ENCODE data around the gene SMCO4. TPM values are rescaled to one million over a fixed set of nuclear protein-coding genes. Genes with fewer than 3 reads are reported as not detected.

Gene SMCO4
- total and polyA plus RNA-seq, 5 donors = 31.8 to 95.6 (median 60.5) TPM

GRCh38 chr11:93504110-93505095, 38.8 kb downstream of the SMCO4 start:
- ATAC-seq (no peak), DNase-seq (no peak)
- H3K9me3 ChIP-seq (ENCODE audit: control insufficient read depth, low read length) = no peaks in the 10 kb centered on the region
- intact Hi-C loops (cut with DNase I) = loop anchor here in 1 of 4 donors (10.0 kb wide), 1 partner anchor 60 kb away; no protein-coding TSS in a partner anchor
- no peak overlapping the region for H3K4me3 ChIP-seq (ENCODE audit: low read length)
- no peaks in the 10 kb centered on the region for H3K27me3 ChIP-seq (ENCODE audit: control insufficient read depth, insufficient read depth)
- no peak overlapping the region for H3K27ac ChIP-seq (ENCODE audit: low read length)
- H3K4me1 ChIP-seq (ENCODE audit: control insufficient read depth, insufficient read depth, low read length) = peaks cover 2% of the 10 kb centered on the region
- WGBS = 85% methylated on average over 3 of the region's 3 CpGs

DNA sequence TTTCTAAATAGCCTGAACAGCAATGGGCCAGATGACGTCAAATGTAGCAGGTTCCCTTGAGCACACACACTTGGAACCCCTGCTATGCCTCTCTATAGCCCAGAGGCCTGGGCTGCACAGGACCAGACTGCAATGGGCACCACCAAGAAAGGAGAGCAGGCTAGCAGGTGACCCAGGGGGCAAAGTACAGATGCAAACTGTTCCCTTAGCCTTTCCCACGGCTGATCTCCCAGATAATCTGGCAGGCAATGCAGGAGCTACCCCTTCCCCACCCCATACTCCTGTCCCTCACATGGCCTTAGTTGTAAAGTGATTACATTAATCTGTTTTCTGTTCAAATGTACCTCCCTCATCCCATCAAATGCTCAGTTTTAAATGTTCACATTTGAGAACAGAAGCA, 41.3 kb downstream of the SMCO4 start:
- intact Hi-C loops (cut with DNase I) = loop anchor here in 1 of 4 donors (10.0 kb wide), 1 partner anchor 57 kb away; no protein-coding TSS in a partner anchor
- ATAC-seq (no peak), DNase-seq (no peak)
- Histone ChIP-seq H3K4me1 (ENCODE audit: control insufficient read depth, insufficient read depth, low read length) (peaks cover 2% of the 10 kb centered on the region), H3K27me3 (ENCODE audit: control insufficient read depth, insufficient read depth) (no peaks in the 10 kb centered on the region), H3K4me3 (ENCODE audit: low read length) (no peak overlapping the region), H3K27ac (ENCODE audit: low read length) (no peak overlapping the region), H3K9me3 (ENCODE audit: control insufficient read depth, low read length) (no peaks in the 10 kb centered on the region)
- 90% methylated on average over 2 of the region's 2 CpGs for WGBS

GRCh38 chr11:93500759-93501158, 42.4 kb downstream of the SMCO4 start:
- H3K4me1 ChIP-seq (ENCODE audit: control insufficient read depth, insufficient read depth, low read length) = peaks cover 2% of the 10 kb centered on the region
- 84% methylated on average over 5 of the region's 5 CpGs for WGBS

DNA sequence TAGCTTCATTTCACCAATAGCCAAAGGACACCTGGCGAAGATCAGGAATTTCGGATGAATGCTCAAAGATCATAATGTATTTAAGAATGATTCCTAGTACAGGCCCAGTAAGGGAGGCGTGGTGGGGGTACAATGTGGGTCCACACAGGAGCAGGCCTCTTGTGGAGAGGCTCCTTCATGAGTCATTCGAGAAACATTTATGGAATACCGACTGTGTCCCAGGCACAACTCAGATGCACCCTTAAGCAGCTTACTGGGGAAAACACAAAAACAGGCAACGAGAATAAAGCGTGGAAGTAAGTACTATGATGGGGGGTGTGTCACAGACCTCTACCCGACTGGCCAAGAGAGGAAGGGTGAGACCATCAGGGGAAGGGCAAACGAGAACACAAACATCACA, 44.5 kb downstream of the SMCO4 start:
- WGBS = 74% methylated on average over 9 of the region's 9 CpGs
- no peaks in the 10 kb centered on the region for H3K27me3 ChIP-seq (ENCODE audit: control insufficient read depth, insufficient read depth)
- H3K27ac ChIP-seq (ENCODE audit: low read length) = no peak overlapping the region

More at GRCh38 chr11:93500759-93501158, 42.4 kb downstream of the SMCO4 start:
- no peaks in the 10 kb centered on the region for H3K9me3 ChIP-seq (ENCODE audit: control insufficient read depth, low read length)
- no peak overlapping the region for H3K4me3 ChIP-seq (ENCODE audit: low read length)
- no peak for DNase-seq
- peak in 1 of 2 donors; percentile 13 for ATAC-seq
- intact Hi-C loops (cut with DNase I) = loop anchor here in 1 of 4 donors (10.0 kb wide), 1 partner anchor 56 kb away; no protein-coding TSS in a partner anchor
- H3K27me3 ChIP-seq (ENCODE audit: control insufficient read depth, insufficient read depth) = no peaks in the 10 kb centered on the region
- no peak overlapping the region for H3K27ac ChIP-seq (ENCODE audit: low read length)

DNA sequence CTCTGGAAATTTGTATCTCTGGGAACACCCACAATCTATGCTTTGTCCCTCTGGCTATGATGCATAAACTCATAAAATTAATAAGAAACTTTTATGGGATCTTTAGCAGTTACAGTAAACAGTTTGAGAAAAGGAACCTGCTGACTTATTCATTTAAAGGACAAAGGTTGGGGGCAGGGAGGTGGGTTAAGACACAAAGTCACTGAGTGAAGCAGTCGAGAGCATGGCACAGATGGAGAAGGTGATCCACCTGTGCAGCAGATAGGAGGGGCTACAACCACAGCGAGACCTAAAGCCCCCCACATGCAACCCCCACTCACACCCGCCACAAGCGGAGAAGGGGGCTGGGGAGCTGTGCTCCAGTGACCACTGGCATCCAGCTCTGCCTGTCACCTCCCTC, 45.0 kb downstream of the SMCO4 start:
- Histone ChIP-seq H3K4me1 (ENCODE audit: control insufficient read depth, insufficient read depth, low read length) (peaks cover 2% of the 10 kb centered on the region), H3K9me3 (ENCODE audit: control insufficient read depth, low read length) (no peaks in the 10 kb centered on the region), H3K27me3 (ENCODE audit: control insufficient read depth, insufficient read depth) (no peaks in the 10 kb centered on the region), H3K27ac (ENCODE audit: low read length) (no peak overlapping the region), H3K4me3 (ENCODE audit: low read length) (no peak overlapping the region)
- intact Hi-C loops (cut with DNase I) = no loop called here
- 94% methylated on average over 4 of the region's 4 CpGs for WGBS
- ATAC-seq (no peak), DNase-seq (no peak)

More for the DNA sequence above, 44.5 kb downstream of the SMCO4 start:
- no peak for DNase-seq
- Histone ChIP-seq H3K4me3 (ENCODE audit: low read length) (no peak overlapping the region), H3K9me3 (ENCODE audit: control insufficient read depth, low read length) (no peaks in the 10 kb centered on the region), H3K4me1 (ENCODE audit: control insufficient read depth, insufficient read depth, low read length) (peaks cover 2% of the 10 kb centered on the region)
- no peak for ATAC-seq
- intact Hi-C loops (cut with DNase I) = no loop called here

DNA sequence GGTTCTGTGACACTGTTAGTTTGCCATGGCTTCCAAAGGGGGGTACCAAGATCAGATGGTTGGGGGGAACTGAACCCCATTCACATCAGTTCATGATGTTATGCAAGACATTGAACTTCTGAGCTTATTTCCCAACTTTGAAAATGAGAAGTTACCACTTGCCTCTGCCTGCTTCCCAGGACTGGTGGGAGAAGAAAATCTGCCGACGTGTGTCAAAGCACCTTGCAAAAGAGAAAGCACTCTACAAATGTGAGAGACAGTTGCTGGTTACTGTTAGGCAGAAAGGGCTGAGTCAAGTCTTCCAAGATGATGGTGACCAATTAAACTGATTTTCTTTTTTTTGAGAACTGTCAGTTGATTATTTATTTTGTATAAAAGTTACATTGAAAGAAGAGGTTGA, 45.6 kb downstream of the SMCO4 start:
- DNase-seq (no peak), ATAC-seq (no peak)
- 81% methylated on average over 2 of the region's 2 CpGs for WGBS
- Histone ChIP-seq H3K4me3 (ENCODE audit: low read length) (no peak overlapping the region), H3K4me1 (ENCODE audit: control insufficient read depth, insufficient read depth, low read length) (peaks cover 2% of the 10 kb centered on the region), H3K27ac (ENCODE audit: low read length) (no peak overlapping the region), H3K9me3 (ENCODE audit: control insufficient read depth, low read length) (no peaks in the 10 kb centered on the region), H3K27me3 (ENCODE audit: control insufficient read depth, insufficient read depth) (no peaks in the 10 kb centered on the region)
- intact Hi-C loops (cut with DNase I) = no loop called here

DNA sequence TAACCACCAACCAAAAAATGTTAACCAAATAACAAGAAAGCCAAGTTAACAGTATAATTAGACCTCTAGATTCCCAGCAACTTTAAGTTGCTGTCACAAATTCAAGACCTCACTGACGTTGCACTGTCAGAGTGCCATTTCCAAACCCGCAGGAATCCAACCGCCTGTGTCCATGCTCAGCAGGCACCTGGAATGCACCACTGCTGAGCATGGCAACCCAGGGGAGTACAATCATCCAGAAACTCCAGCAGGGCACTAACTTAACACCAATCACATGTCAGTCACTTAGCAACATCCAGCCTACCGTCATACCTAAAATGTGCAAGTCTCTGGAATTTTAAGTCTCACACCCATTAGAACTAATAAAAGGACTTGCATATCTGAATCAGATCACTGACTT, 48.8 kb downstream of the SMCO4 start:
- no peak overlapping the region for H3K27ac ChIP-seq (ENCODE audit: low read length)
- DNase-seq (no peak), ATAC-seq (no peak)
- H3K4me1 ChIP-seq (ENCODE audit: control insufficient read depth, insufficient read depth, low read length) = no peaks in the 10 kb centered on the region
- no peak overlapping the region for H3K4me3 ChIP-seq (ENCODE audit: low read length)
- intact Hi-C loops (cut with DNase I) = no loop called here
- H3K27me3 ChIP-seq (ENCODE audit: control insufficient read depth, insufficient read depth) = no peaks in the 10 kb centered on the region
- no peaks in the 10 kb centered on the region for H3K9me3 ChIP-seq (ENCODE audit: control insufficient read depth, low read length)
- 87% methylated on average over 4 of the region's 4 CpGs for WGBS

- no peak overlapping the region for H3K4me3 ChIP-seq (ENCODE audit: low read length)
- intact Hi-C loops (cut with DNase I) = no loop called here
- no peaks in the 10 kb centered on the region for H3K9me3 ChIP-seq (ENCODE audit: control insufficient read depth, low read length)
- DNase-seq (no peak), ATAC-seq (peak in 1 of 2 donors; percentile 12)
- no peaks in the 10 kb centered on the region for H3K27me3 ChIP-seq (ENCODE audit: control insufficient read depth, insufficient read depth)
- 95% methylated on average over 8 of the region's 8 CpGs for WGBS
- no peak overlapping the region for H3K27ac ChIP-seq (ENCODE audit: low read length)
- H3K4me1 ChIP-seq (ENCODE audit: control insufficient read depth, insufficient read depth, low read length) = no peaks in the 10 kb centered on the region
Observed at GRCh38 chr11:93493252-93493897, 49.8 kb downstream of the SMCO4 start.

GRCh38 chr11:93492464-93493251, 50.5 kb downstream of the SMCO4 start:
- Histone ChIP-seq H3K9me3 (ENCODE audit: control insufficient read depth, low read length) (no peaks in the 10 kb centered on the region), H3K4me3 (ENCODE audit: low read length) (no peak overlapping the region), H3K27ac (ENCODE audit: low read length) (no peak overlapping the region), H3K27me3 (ENCODE audit: control insufficient read depth, insufficient read depth) (no peaks in the 10 kb centered on the region), H3K4me1 (ENCODE audit: control insufficient read depth, insufficient read depth, low read length) (no peaks in the 10 kb centered on the region)
- 92% methylated on average over 8 of the region's 8 CpGs for WGBS
- ATAC-seq (no peak), DNase-seq (no peak)
- intact Hi-C loops (cut with DNase I) = no loop called here

GRCh38 chr11:93491973-93492372, 51.2 kb downstream of the SMCO4 start:
- no peaks in the 10 kb centered on the region for H3K4me1 ChIP-seq (ENCODE audit: control insufficient read depth, insufficient read depth, low read length)
- no peaks in the 10 kb centered on the region for H3K27me3 ChIP-seq (ENCODE audit: control insufficient read depth, insufficient read depth)
- DNase-seq (no peak), ATAC-seq (no peak)
- no peaks in the 10 kb centered on the region for H3K9me3 ChIP-seq (ENCODE audit: control insufficient read depth, low read length)
- intact Hi-C loops (cut with DNase I) = no loop called here
- WGBS = 76% methylated on average over 5 of the region's 5 CpGs
- no peak overlapping the region for H3K4me3 ChIP-seq (ENCODE audit: low read length)
- no peak overlapping the region for H3K27ac ChIP-seq (ENCODE audit: low read length)
